HG03342 (cell line): ENCODE data around the gene CDK11B.
A peak's percentile ranks its signal among the peaks of the same experiment; 100 is the strongest.
"Not testable (repeated sequence)": the region's sequence is repeated elsewhere in the genome, so short reads cannot be mapped to it uniquely, and the experiment has no call there.

Experiments
- ATAC-seq: cut with Tn5 transposase; IDR thresholded peaks from one replicate; pipeline ENCODE4 v1.9.1; 2021; ENCODE audit warnings: mild to moderate bottlenecking, moderate library complexity; ENCODE audit not compliant: unreplicated experiment

CDK11B gene

GRCh38 chr1:1683104-1683905 lies 24.5 kb upstream of the CDK11B start:
- ATAC-seq, result no peak

DNA sequence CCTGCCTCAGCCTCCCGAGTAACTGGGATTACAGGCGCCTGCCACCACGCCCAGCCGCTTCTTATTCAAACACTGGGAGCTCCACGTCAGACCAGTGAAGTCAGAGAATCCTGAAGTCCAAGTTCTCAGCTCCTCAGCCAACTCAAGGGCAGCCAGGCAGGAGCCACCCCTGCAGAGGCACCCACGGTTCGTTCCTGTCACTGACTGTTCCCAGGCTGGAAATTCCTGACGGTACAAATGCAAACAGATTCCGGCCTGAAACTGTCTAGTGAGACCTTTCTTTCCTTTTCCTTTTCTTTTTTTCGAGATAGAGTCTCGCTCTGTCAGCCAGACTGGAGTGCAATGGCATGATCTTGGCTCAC lies 22.1 kb upstream of the CDK11B start:
- no peak for ATAC-seq

DNA sequence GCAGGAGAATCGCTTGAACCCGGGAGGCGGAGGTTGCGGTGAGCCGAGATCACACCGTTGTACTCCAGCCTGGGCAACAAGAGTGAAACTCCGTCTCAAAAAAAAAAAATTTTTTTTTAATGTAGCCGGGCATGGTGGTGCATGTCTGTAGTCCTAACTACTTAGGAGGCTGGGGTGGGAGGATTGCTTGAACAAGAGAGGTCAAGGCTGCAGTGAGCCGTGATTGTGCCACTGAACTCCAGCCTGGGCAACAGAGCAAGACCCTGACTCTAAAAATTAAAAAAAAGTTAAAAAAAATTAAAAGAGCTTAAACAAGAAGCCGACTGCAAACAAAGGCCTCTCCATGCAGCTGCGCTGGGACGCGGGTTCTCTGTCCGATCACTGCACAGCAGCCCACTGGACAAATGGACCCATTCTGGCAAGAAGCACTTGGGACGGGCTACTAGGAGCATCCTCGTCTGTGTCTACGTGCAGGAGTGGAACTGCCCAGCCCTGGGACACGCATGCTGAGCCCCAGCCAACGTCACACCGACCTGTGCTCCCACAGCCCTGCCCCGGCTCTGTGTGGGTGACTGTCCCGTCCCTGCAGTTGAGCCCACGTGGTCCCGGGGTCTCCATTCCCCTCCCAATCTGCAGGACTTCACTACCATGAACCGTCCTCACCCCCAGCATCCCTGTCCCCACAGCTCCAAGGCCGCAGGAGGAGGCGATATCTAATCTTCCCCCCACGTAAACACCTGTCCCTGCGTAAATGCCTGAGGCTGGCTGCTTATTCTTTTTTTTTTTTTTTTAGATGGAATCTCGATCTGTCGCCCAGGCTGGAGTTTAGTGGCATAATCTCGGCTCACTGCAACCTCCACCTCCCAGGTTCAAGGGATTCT lies 21.5 kb upstream of the CDK11B start:
- no peak for ATAC-seq

DNA sequence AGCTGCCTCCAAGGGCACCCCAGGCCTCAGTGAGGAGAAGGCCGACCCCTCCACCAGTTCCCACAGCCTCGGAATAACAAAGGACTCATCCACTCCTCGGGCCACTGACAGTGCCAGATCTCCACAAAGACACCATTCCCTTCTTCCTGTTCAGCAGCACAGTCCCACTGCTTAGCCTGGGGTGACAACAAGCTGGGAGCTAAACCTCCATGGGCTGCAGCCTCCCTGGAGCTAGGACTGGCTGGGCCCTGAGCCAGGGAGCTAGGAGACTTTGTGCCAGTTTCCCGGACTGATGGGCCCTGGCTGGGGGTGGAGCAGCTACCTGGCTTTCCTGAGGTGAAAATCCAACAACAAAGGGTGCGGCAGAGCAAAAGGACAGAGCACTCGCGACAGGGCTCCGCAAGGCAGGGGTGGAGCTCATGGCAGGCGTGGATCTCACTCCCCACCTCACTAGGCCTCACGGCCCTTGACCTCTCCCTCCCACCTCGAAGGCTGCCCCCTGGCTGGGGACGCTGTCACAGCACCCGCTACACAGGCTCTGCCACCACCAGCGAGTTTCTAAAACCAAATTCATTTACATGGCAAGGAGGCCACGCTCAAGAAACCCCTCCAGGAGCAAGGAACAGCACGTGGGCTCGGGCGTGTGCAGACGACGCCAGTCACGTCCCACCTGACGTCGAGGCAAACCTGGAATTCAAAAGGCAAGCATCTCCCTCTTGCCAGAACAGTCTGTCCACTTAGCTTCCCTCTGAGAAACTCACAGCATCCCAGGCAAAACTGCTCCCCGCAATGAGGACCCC lies 20.0 kb upstream of the CDK11B start:
- ATAC-seq, result no peak

- ATAC-seq, result peak; percentile 66
Observed at GRCh38 chr1:1677718-1678580, 19.1 kb upstream of the CDK11B start.

GRCh38 chr1:1676087-1676486 lies 17.3 kb upstream of the CDK11B start:
- not testable (repeated sequence) for ATAC-seq

DNA sequence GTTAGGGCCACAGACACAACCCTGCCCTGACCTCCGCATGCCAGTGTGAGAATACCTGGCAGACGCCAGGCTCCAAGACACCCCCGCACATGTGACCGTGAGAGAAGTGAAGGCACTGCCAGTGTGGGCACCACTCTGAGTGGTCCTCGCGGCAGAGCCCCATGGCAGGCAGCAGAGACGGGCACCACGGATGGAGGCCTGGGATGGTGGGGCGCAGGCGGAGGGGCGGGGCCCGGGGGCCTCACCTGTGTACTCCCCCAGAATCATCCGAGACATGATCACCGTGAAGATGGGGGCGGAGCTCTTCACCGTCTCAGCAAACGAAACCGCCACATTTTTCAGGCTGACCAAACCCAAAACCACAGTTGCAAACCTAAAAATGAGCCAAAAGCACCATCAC lies 16.4 kb upstream of the CDK11B start:
- not testable (repeated sequence) for ATAC-seq

GRCh38 chr1:1674806-1675205 lies 16.0 kb upstream of the CDK11B start:
- not testable (repeated sequence) for ATAC-seq

- no peak for ATAC-seq
Observed at GRCh38 chr1:1672181-1672965, 13.6 kb upstream of the CDK11B start.

- no peak for ATAC-seq
Observed at GRCh38 chr1:1671365-1672119, 12.7 kb upstream of the CDK11B start.

GRCh38 chr1:1670866-1671265 lies 12.1 kb upstream of the CDK11B start:
- ATAC-seq, result no peak

DNA sequence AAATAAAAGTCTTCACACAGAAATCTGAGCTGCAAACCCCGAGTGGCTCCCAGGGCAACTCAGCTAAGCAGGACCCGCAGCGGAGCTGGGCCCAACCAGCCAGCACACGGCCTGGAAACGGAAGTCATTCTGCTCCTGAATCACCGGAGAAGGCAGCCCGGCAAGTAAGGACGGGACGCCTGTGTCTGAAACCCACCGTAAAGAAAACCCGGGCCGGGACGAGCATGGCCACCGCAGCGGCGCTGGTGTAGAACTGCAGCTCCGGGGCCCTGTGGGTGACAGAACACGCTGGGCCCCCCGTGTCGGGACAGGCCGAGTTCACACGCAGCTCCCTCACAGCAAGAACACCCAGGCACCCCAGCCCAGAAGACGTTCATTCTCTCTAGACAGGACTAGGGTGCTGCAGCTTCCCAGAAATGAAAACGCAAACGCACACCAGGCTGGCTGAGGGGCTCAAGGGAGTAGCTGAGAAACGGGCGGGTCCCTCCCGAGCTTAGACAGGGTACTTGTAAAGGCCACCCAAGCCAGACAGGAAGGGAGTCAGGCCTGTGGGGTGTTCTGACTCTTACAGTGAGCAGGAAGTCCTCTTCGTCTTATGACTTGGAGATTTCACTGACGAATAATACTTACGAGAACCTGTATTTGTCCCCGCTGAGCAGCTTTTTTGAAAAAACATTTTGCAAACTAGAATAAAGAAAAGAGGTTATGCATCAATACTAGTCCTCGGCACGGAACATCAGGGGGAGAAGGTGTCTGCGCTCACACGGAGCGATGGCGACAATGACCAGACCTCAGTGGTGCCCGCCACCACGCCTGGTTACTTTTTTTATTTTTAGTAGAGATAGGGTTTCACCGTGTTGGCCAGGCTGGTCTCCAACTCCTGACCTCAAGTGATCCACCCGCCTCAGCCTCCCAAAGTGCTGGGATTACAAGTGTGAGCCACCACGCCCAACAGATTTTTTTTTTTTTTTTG lies 10.9 kb upstream of the CDK11B start:
- ATAC-seq, result no peak

GRCh38 chr1:1666526-1666925 lies 7.7 kb upstream of the CDK11B start:
- no peak for ATAC-seq

DNA sequence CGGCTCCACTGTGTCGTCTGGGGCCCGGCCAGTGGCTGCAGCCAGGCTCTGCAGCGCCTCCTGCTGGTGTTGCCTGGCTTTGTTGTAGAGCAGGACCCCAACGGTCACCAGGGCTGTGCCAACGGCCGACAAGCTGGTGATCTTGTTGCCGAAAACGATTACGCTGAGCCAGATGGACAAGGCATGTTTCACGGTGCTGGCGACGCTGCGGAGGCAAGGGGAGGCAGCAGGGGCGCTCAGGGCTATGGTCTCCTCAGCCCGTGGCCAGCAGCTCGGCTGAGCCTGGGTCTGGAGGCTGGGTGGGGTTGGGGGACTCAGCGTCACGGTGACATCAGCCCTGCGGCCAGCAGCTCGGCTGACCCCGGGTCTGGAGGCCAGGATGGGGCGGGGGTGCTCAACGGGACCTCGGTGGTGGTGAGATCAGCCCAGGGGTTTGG lies 7.0 kb upstream of the CDK11B start:
- no peak for ATAC-seq

- no peak for ATAC-seq
Observed at GRCh38 chr1:1664941-1665814, 6.4 kb upstream of the CDK11B start.

- not testable (repeated sequence) for ATAC-seq
Observed at GRCh38 chr1:1664318-1664717, 5.5 kb upstream of the CDK11B start.
